ENCODE results near the gene MRPL46.

The MRPL46 gene

GRCh38 chr15:88467073-88467934 is at the start of gene MRPL46, which contains the start of gene MRPS11:
TSS of gene MRPL46 (minus strand) at chr15:88467388. CDS start at chr15:88467377, 11 bp downstream.
TSS of gene MRPS11 (plus strand) at chr15:88467708. CDS start at chr15:88467718, 10 bp downstream.
- no peak for TF ChIP-seq CTCF (IDR thresholded peaks at IDR 0.05; ENCODE audit: extremely low read depth, insufficient read depth, missing control alignments)
- in situ Hi-C loops (cut with MboI; ENCODE audit: low pct_unique_long_range_greater_than_20kb, low sequenced_read_pairs, unreplicated experiment) = loop anchor here (10.0 kb wide), 1 partner anchor 157 kb away; the partner anchor contains the start of gene AEN
- peak; percentile 84 for DNase-seq (ENCODE audit: low spot score)

GRCh38 chr15:88513195-88513594 is 46.0 kb upstream of the MRPL46 start:
- in situ Hi-C loops (cut with MboI; ENCODE audit: low pct_unique_long_range_greater_than_20kb, low sequenced_read_pairs, unreplicated experiment) = no loop called here
- TF ChIP-seq CTCF (IDR thresholded peaks at IDR 0.05; ENCODE audit: extremely low read depth, insufficient read depth, missing control alignments) = no peak
- no peak for DNase-seq (ENCODE audit: low spot score)

- DNase-seq (ENCODE audit: low spot score) = no peak
- in situ Hi-C loops (cut with MboI; ENCODE audit: low pct_unique_long_range_greater_than_20kb, low sequenced_read_pairs, unreplicated experiment) = no loop called here
- TF ChIP-seq CTCF (IDR thresholded peaks at IDR 0.05; ENCODE audit: extremely low read depth, insufficient read depth, missing control alignments) = no peak
These were observed 45.4 kb upstream of the MRPL46 start for GRCh38 chr15:88512601-88513000.

- TF ChIP-seq CTCF (IDR thresholded peaks at IDR 0.05; ENCODE audit: extremely low read depth, insufficient read depth, missing control alignments) = no peak
- in situ Hi-C loops (cut with MboI; ENCODE audit: low pct_unique_long_range_greater_than_20kb, low sequenced_read_pairs, unreplicated experiment) = no loop called here
- no peak for DNase-seq (ENCODE audit: low spot score)
These were observed 44.9 kb upstream of the MRPL46 start for GRCh38 chr15:88512078-88512477.

- DNase-seq (ENCODE audit: low spot score) = no peak
- in situ Hi-C loops (cut with MboI; ENCODE audit: low pct_unique_long_range_greater_than_20kb, low sequenced_read_pairs, unreplicated experiment) = no loop called here
- TF ChIP-seq CTCF (IDR thresholded peaks at IDR 0.05; ENCODE audit: extremely low read depth, insufficient read depth, missing control alignments) = no peak
These were observed 44.0 kb upstream of the MRPL46 start for GRCh38 chr15:88511161-88511560.

GRCh38 chr15:88509964-88510363 is 42.8 kb upstream of the MRPL46 start:
- in situ Hi-C loops (cut with MboI; ENCODE audit: low pct_unique_long_range_greater_than_20kb, low sequenced_read_pairs, unreplicated experiment) = no loop called here
- no peak for DNase-seq (ENCODE audit: low spot score)
- no peak for TF ChIP-seq CTCF (IDR thresholded peaks at IDR 0.05; ENCODE audit: extremely low read depth, insufficient read depth, missing control alignments)

All from GM13977 (cell line).